Measurements from ENCODE around the gene PEDS1.

PEDS1 gene

GRCh38 chr20:50133474-50134217, 19.9 kb downstream of the PEDS1 start:
- Histone ChIP-seq H3K36me3 (replicated peaks) (peaks cover 27% of the 10 kb centered on the region), H3K4me3 (ENCODE audit: low read depth, low read length) (no peak overlapping the region), H3K27me3 (replicated peaks) (no peaks in the 10 kb centered on the region), H3K27ac (no peak overlapping the region)
- no peak for DNase-seq
- in situ Hi-C loops (cut with HindIII; ENCODE audit: low pct_ligation_motif_present, low sequenced_read_pairs) = no loop called here
- peak; percentile 51 for TF ChIP-seq CTCF (IDR thresholded peaks at IDR 0.05; ENCODE audit: low read depth, low read length, missing control alignments)

- Histone ChIP-seq H3K27ac (no peak overlapping the region), H3K27me3 (replicated peaks) (no peaks in the 10 kb centered on the region), H3K36me3 (replicated peaks) (peaks cover 33% of the 10 kb centered on the region), H3K4me3 (ENCODE audit: low read depth, low read length) (no peak overlapping the region)
- no peak for DNase-seq
- in situ Hi-C loops (cut with HindIII; ENCODE audit: low pct_ligation_motif_present, low sequenced_read_pairs) = no loop called here
- TF ChIP-seq CTCF (IDR thresholded peaks at IDR 0.05; ENCODE audit: low read depth, low read length, missing control alignments) = no peak
Measured at GRCh38 chr20:50133041-50133440, 20.5 kb downstream of the PEDS1 start.

- H3K4me3 ChIP-seq (ENCODE audit: low read depth, low read length) = no peak overlapping the region
- in situ Hi-C loops (cut with HindIII; ENCODE audit: low pct_ligation_motif_present, low sequenced_read_pairs) = no loop called here
- no peak overlapping the region for H3K27ac ChIP-seq
- TF ChIP-seq CTCF (IDR thresholded peaks at IDR 0.05; ENCODE audit: low read depth, low read length, missing control alignments) = no peak
- H3K27me3 ChIP-seq (replicated peaks) = no peaks in the 10 kb centered on the region
- H3K36me3 ChIP-seq (replicated peaks) = peaks cover 51% of the 10 kb centered on the region
- DNase-seq = no peak
Measured at GRCh38 chr20:50130995-50131394, 22.5 kb downstream of the PEDS1 start.

- no peak overlapping the region for H3K4me3 ChIP-seq (ENCODE audit: low read depth, low read length)
Measured at GRCh38 chr20:50130356-50130723, 23.2 kb downstream of the PEDS1 start.

DNA sequence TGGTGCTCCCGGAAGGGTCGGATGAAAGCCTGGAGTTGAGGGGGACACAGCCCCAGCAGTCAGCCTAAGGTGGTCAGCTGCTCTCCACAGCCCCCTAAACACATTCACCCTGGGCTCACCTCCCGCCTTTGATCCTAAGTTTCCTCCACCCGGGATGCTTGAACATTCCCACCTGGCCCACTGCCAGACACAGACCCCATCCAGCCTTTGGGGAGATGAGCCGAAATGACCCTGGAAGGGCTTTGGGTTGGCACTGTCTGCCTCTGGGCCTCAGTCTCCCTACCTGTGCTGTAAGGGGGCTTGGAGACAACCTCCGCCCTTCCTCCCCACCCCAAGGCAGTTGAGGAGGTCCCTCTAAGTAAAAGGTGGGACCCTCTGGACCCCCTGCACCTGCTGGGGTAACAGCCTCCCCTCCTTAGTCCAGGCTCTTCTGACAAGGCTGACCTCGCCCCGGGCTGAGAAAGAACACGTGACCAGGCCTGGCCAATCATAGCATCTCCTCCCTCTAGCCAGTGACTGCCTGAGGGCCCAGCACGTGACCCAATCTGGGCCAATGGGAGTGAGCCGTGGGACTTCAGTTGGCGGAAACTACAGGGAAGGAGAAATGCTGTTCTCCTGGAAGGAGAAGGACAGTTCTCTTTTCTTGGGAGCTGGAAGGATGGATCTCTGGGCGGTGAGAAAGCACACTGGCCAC, 23.7 kb downstream of the PEDS1 start:
- Histone ChIP-seq H3K4me3 (ENCODE audit: low read depth, low read length) (no peak overlapping the region), H3K36me3 (replicated peaks) (peaks cover 58% of the 10 kb centered on the region), H3K27me3 (replicated peaks) (no peaks in the 10 kb centered on the region), H3K27ac (no peak overlapping the region)
- no peak for DNase-seq
- no peak for TF ChIP-seq CTCF (IDR thresholded peaks at IDR 0.05; ENCODE audit: low read depth, low read length, missing control alignments)
- in situ Hi-C loops (cut with HindIII; ENCODE audit: low pct_ligation_motif_present, low sequenced_read_pairs) = no loop called here

More at GRCh38 chr20:50130356-50130723, 23.2 kb downstream of the PEDS1 start:
- H3K36me3 ChIP-seq (replicated peaks) = peaks cover 53% of the 10 kb centered on the region
- DNase-seq = no peak
- TF ChIP-seq CTCF (IDR thresholded peaks at IDR 0.05; ENCODE audit: low read depth, low read length, missing control alignments) = no peak
- H3K27me3 ChIP-seq (replicated peaks) = no peaks in the 10 kb centered on the region
- no peak overlapping the region for H3K27ac ChIP-seq
- in situ Hi-C loops (cut with HindIII; ENCODE audit: low pct_ligation_motif_present, low sequenced_read_pairs) = no loop called here

All from brain microvascular endothelial cell (primary cell).